ENCODE measurements around the gene RBM24. TPM values are rescaled to one million over a fixed set of nuclear protein-coding genes. Genes with fewer than 3 reads are reported as not detected.
A peak's percentile ranks its signal among the peaks of the same experiment; 100 is the strongest.

Gene RBM24
- total and polyA plus RNA-seq, 2 of the 13 experiments (the other 11 are each of a cell fraction or from before 2014, with no cell fraction given) = 1.5 to 14.2 TPM

DNA sequence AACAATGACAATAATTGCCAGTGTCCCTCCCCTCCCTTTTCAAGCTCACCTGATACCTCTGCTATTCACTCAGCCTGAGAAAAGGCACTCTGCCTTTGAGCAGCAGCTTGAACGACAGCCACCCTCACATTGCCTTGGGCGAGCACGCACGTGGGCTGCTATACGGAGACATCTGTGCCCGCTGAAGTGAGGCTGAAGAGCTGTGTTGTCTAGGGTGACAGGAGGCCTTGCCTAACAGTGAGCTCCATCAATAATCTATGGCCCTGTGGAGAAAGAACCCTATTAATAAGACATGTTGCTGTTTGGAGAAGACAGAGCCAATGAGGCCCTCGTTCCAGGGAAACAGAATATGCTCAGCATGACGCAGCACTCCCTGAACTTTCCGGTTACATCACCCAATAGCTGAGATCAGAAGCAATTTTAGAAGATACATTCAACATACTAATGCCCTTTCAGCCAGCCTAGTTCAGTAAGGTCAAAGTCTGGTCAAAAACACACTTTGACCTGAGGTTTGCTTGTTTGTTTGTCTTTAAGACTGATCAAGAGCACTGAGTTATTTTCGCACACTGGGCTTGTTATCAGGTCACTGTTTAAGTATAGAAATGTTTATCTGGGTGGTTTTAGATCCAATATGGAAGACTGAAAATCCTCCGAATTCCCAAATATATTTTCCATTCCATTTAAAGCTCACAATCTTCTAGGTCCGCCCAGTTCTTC, 30.6 kb downstream of the RBM24 start (continued):
- TF ChIP-seq, protein P1, sequence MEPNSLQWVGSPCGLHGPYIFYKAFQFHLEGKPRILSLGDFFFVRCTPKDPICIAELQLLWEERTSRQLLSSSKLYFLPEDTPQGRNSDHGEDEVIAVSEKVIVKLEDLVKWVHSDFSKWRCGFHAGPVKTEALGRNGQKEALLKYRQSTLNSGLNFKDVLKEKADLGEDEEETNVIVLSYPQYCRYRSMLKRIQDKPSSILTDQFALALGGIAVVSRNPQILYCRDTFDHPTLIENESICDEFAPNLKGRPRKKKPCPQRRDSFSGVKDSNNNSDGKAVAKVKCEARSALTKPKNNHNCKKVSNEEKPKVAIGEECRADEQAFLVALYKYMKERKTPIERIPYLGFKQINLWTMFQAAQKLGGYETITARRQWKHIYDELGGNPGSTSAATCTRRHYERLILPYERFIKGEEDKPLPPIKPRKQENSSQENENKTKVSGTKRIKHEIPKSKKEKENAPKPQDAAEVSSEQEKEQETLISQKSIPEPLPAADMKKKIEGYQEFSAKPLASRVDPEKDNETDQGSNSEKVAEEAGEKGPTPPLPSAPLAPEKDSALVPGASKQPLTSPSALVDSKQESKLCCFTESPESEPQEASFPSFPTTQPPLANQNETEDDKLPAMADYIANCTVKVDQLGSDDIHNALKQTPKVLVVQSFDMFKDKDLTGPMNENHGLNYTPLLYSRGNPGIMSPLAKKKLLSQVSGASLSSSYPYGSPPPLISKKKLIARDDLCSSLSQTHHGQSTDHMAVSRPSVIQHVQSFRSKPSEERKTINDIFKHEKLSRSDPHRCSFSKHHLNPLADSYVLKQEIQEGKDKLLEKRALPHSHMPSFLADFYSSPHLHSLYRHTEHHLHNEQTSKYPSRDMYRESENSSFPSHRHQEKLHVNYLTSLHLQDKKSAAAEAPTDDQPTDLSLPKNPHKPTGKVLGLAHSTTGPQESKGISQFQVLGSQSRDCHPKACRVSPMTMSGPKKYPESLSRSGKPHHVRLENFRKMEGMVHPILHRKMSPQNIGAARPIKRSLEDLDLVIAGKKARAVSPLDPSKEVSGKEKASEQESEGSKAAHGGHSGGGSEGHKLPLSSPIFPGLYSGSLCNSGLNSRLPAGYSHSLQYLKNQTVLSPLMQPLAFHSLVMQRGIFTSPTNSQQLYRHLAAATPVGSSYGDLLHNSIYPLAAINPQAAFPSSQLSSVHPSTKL (CRISPR knock-in tag; IDR thresholded peaks at IDR 0.05) = peak; percentile 99
- no peak for TF ChIP-seq PAX8 (CRISPR knock-in tag; IDR thresholded peaks at IDR 0.05; ENCODE audit: borderline replicate concordance)
- no peak; the same call in none of the 2 replicates for TF ChIP-seq TEF (CRISPR knock-in tag; IDR thresholded peaks at IDR 0.05)
- TF ChIP-seq TRIM24 (CRISPR knock-in tag; IDR thresholded peaks at IDR 0.05) = peak; percentile 55; the same call in 1 of the 2 replicates
- TF ChIP-seq JUNB (CRISPR knock-in tag; IDR thresholded peaks at IDR 0.05; ENCODE audit: borderline replicate concordance) = 0 out of 2 replicates have a peak, but pooled peaks have one; percentile 60
- peak; percentile 68; the same call in 1 of the 2 replicates for TF ChIP-seq AKAP8 (CRISPR knock-in tag; IDR thresholded peaks at IDR 0.05)
- peak; percentile 97 for TF ChIP-seq ZGPAT (CRISPR knock-in tag; IDR thresholded peaks at IDR 0.05)
- no peak for TF ChIP-seq ZNF468 (CRISPR knock-in tag; IDR thresholded peaks at IDR 0.05)
- no peak; the same call in 1 of the 2 replicates for TF ChIP-seq ZNF205 (CRISPR knock-in tag; IDR thresholded peaks at IDR 0.05)
- TF ChIP-seq, protein P2, sequence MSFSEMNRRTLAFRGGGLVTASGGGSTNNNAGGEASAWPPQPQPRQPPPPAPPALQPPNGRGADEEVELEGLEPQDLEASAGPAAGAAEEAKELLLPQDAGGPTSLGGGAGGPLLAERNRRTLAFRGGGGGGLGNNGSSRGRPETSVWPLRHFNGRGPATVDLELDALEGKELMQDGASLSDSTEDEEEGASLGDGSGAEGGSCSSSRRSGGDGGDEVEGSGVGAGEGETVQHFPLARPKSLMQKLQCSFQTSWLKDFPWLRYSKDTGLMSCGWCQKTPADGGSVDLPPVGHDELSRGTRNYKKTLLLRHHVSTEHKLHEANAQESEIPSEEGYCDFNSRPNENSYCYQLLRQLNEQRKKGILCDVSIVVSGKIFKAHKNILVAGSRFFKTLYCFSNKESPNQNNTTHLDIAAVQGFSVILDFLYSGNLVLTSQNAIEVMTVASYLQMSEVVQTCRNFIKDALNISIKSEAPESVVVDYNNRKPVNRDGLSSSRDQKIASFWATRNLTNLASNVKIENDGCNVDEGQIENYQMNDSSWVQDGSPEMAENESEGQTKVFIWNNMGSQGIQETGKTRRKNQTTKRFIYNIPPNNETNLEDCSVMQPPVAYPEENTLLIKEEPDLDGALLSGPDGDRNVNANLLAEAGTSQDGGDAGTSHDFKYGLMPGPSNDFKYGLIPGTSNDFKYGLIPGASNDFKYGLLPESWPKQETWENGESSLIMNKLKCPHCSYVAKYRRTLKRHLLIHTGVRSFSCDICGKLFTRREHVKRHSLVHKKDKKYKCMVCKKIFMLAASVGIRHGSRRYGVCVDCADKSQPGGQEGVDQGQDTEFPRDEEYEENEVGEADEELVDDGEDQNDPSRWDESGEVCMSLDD (CRISPR knock-in tag; IDR thresholded peaks at IDR 0.05; ENCODE audit: borderline replicate concordance) = no peak
- TF ChIP-seq ZHX2 (IDR thresholded peaks at IDR 0.05; ENCODE audit: low read depth) = peak; percentile 67; the same call in 1 of the 2 replicates
- no peak for TF ChIP-seq ZHX2 (CRISPR knock-in tag; IDR thresholded peaks at IDR 0.05; ENCODE audit: borderline replicate concordance)

All from HepG2 (cell line).